H1 (cell line): ENCODE data around the gene FRAT2. TPM values are rescaled to one million over a fixed set of nuclear protein-coding genes. Genes with fewer than 3 reads are reported as not detected.

Experiments
- CTCF ChIA-PET: fragments of 300-600 bp; sonication (Branson Sonifier 250); formaldehyde crosslinking; loops from one replicate; lab custom pipeline; 2021; ENCODE audit not compliant: partially characterized antibody; lab: Charles Lee
- POLR2A ChIA-PET: fragments of 300-600 bp; sonication (Branson Sonifier 250); formaldehyde crosslinking; loops from one replicate; lab custom pipeline; 2021; ENCODE audit warnings: inconsistent platforms; ENCODE audit not compliant: partially characterized antibody; lab: Charles Lee
- DNase-seq, 2 experiments: peaks; one replicate each; pipeline versions ENCODE4 v3.0.0 to v3.0.0-alpha.2; 2010 to 2022; ENCODE audit warnings: low spot score in 2 of 2, low read depth in 1 of 2, mixed read lengths in 1 of 2
- FAIRE-seq: peaks from 2 replicates; lab custom pipeline; 2011; peaks lifted over from hg19 to GRCh38; lab: Jason Lieb, UNC
- H2AFZ ChIP-seq: 2 replicates; pipeline ENCODE4 v1.8.1; 2012; ENCODE audit warnings: low read length, inconsistent platforms
- H2AK5ac ChIP-seq: 2 replicates; pipeline ENCODE4 v1.6.1; 2013; ENCODE audit warnings: low read depth, low read length
- H2BK120ac ChIP-seq: replicated peaks from 2 replicates; pipeline ENCODE3; 2013; ENCODE audit warnings: low read depth, low read length, inconsistent platforms
- H2BK12ac ChIP-seq: 2 replicates; pipeline ENCODE4 v1.6.1; 2013; ENCODE audit warnings: low read depth, low read length
- H2BK15ac ChIP-seq: 2 replicates; pipeline ENCODE4 v1.6.1; 2013; ENCODE audit warnings: low read length
- H2BK20ac ChIP-seq: 2 replicates; pipeline ENCODE4 v1.6.1; 2013; ENCODE audit warnings: low read length
- H2BK5ac ChIP-seq: 2 replicates; pipeline ENCODE4 v1.6.1; 2013; ENCODE audit warnings: low read depth, low read length
- H3K14ac ChIP-seq: 2 replicates; pipeline ENCODE4 v1.6.1; 2013; ENCODE audit warnings: inconsistent platforms; ENCODE audit not compliant: insufficient read length
- H3K18ac ChIP-seq: 2 replicates; pipeline ENCODE4 v1.6.1; 2013; ENCODE audit warnings: low read length; ENCODE audit errors: extremely low read depth
- H3K23ac ChIP-seq: 2 replicates; pipeline ENCODE4 v1.6.1; 2013; ENCODE audit warnings: inconsistent platforms; ENCODE audit not compliant: insufficient read length
- H3K23me2 ChIP-seq: 2 replicates; pipeline ENCODE4 v1.6.1; 2013; ENCODE audit warnings: low read depth, low read length
- H3K27ac ChIP-seq: 2 replicates; pipeline ENCODE4 v1.6.1; 2011; ENCODE audit warnings: low read depth, low read length, inconsistent platforms
- H3K27me3 ChIP-seq, 4 experiments: replicated peaks in 1 of 4; 1 replicate in 1 of 4; 2 replicates in 3 of 4; pipeline versions ENCODE4 v1.6.1 to v1.8.1; 2011 to 2013; ENCODE audit warnings: low read length in 3 of 4, mild to moderate bottlenecking in 3 of 4, inconsistent platforms in 2 of 4, mixed read lengths in 2 of 4, moderate library complexity in 1 of 4; ENCODE audit not compliant: control insufficient read depth in 3 of 4, insufficient read depth in 3 of 4; ENCODE audit errors: extremely low read depth in 1 of 4
- H3K36me3 ChIP-seq, 4 experiments: 2 replicates each; pipeline versions ENCODE4 v1.6.1 to v1.8.1; 2011 to 2013; ENCODE audit warnings: mild to moderate bottlenecking in 4 of 4, low read length in 3 of 4, moderate library complexity in 2 of 4, control low read depth in 1 of 4, inconsistent platforms in 1 of 4; ENCODE audit not compliant: insufficient read depth in 4 of 4, control insufficient read depth in 2 of 4
- H3K4ac ChIP-seq: replicated peaks from 2 replicates; pipeline ENCODE3; 2013; ENCODE audit warnings: low read length, low read depth, mixed read lengths, inconsistent platforms; ENCODE audit not compliant: insufficient read length
- H3K4me1 ChIP-seq, 4 experiments: replicated peaks in 1 of 4; 1 replicate in 1 of 4; 2 replicates in 3 of 4; pipeline versions ENCODE4 v1.6.1 to v1.8.1; 2011 to 2013; ENCODE audit warnings: low read length in 3 of 4, inconsistent platforms in 2 of 4, mixed read lengths in 1 of 4; ENCODE audit not compliant: insufficient read depth in 4 of 4, control insufficient read depth in 3 of 4
- H3K4me2 ChIP-seq, 2 experiments: 2 replicates each; pipeline versions ENCODE4 v1.6.1 to v1.8.1; 2011 to 2013; ENCODE audit warnings: low read depth in 2 of 2, low read length in 2 of 2, control low read depth in 1 of 2, inconsistent platforms in 1 of 2, mild to moderate bottlenecking in 1 of 2; ENCODE audit not compliant: insufficient read depth in 1 of 2
- H3K4me3 ChIP-seq, 4 experiments: fragments of 200-600, 300-600 bp in 1 of 4; sonication (generic), shearing (Covaris generic), sonication (Bioruptor Twin) in 1 of 4; 2 replicates each; pipeline versions ENCODE4 v1.5.1 to v1.8.1; 2011 to 2016; ENCODE audit warnings: low read length in 4 of 4, low read depth in 3 of 4, control low read depth in 2 of 4, inconsistent platforms in 2 of 4, mild to moderate bottlenecking in 2 of 4, mixed read lengths in 1 of 4, moderate library complexity in 1 of 4; ENCODE audit not compliant: insufficient read depth in 2 of 4; ENCODE audit errors: extremely low read depth in 1 of 4
- H3K56ac ChIP-seq: replicated peaks from 2 replicates; pipeline ENCODE3; 2013; ENCODE audit warnings: low read depth, mild to moderate bottlenecking, mixed read lengths, low read length, inconsistent platforms; ENCODE audit not compliant: insufficient read length
- H3K79me1 ChIP-seq: 2 replicates; pipeline ENCODE4 v1.6.1; 2013; ENCODE audit warnings: low read depth, low read length, control low read depth
- H3K79me2 ChIP-seq, 2 experiments: 2 replicates each; pipeline versions ENCODE4 v1.6.1 to v1.8.1; 2012 to 2013; ENCODE audit warnings: low read length in 2 of 2, mild to moderate bottlenecking in 2 of 2, inconsistent platforms in 1 of 2; ENCODE audit not compliant: insufficient read depth in 2 of 2, control insufficient read depth in 1 of 2
- H3K9ac ChIP-seq, 4 experiments: replicated peaks in 1 of 4; 1 replicate in 1 of 4; 2 replicates in 3 of 4; pipeline versions ENCODE4 v1.6.1 to v1.8.1; 2011 to 2013; ENCODE audit warnings: low read depth in 3 of 4, low read length in 3 of 4, control low read depth in 2 of 4, mild to moderate bottlenecking in 2 of 4, moderate library complexity in 2 of 4, inconsistent platforms in 1 of 4; ENCODE audit errors: extremely low read depth in 1 of 4
- H3K9me3 ChIP-seq, 2 experiments: 2 replicates each; pipeline versions ENCODE4 v1.6.1 to v1.8.1; 2012 to 2013; ENCODE audit warnings: mild to moderate bottlenecking in 2 of 2, moderate library complexity in 2 of 2, control low read depth in 1 of 2, inconsistent platforms in 1 of 2, low read depth in 1 of 2, low read length in 1 of 2, mixed read lengths in 1 of 2; ENCODE audit not compliant: insufficient read depth in 2 of 2
- H4K20me1 ChIP-seq, 2 experiments: replicated peaks in 1 of 2; 2 replicates each; pipeline versions ENCODE3 to v1.8.1; 2011 to 2013; ENCODE audit warnings: inconsistent platforms in 2 of 2, low read length in 2 of 2, mild to moderate bottlenecking in 1 of 2; ENCODE audit not compliant: insufficient read depth in 2 of 2, control insufficient read depth in 1 of 2
- H4K5ac ChIP-seq: 2 replicates; pipeline ENCODE4 v1.6.1; 2013; ENCODE audit warnings: low read length, low read depth, mixed read lengths, inconsistent platforms; ENCODE audit not compliant: insufficient read length
- H4K8ac ChIP-seq: 2 replicates; pipeline ENCODE4 v1.8.0; 2013; ENCODE audit warnings: mild to moderate bottlenecking, moderate library complexity, low read length, inconsistent platforms; ENCODE audit not compliant: insufficient read depth; ENCODE audit errors: extremely low read depth
- H4K91ac ChIP-seq: replicated peaks from 2 replicates; pipeline ENCODE3; 2013; ENCODE audit warnings: low read length, mixed read lengths, inconsistent platforms; ENCODE audit not compliant: insufficient read length
- CTBP2 ChIP-seq: IDR thresholded peaks from 2 replicates; pipeline ENCODE4 v1.7.0; 2011; ENCODE audit warnings: borderline replicate concordance, mild to moderate bottlenecking, moderate library complexity, mixed read lengths, low read length; ENCODE audit not compliant: insufficient read depth, insufficient read length
- EZH2 ChIP-seq: fragments of 200-600 bp; sonication (generic); IDR thresholded peaks from 2 replicates; pipeline ENCODE4 v1.7.1; 2012; ENCODE audit warnings: low read depth, mild to moderate bottlenecking, moderate library complexity, low read length, inconsistent platforms; ENCODE audit not compliant: severe bottlenecking
- POLR2AphosphoS5 ChIP-seq: IDR thresholded peaks from 2 replicates; pipeline ENCODE4 v1.6.1; 2011; ENCODE audit warnings: low read depth, low read length
- RFX5 ChIP-seq: IDR thresholded peaks from 2 replicates; pipeline ENCODE4 v1.6.1; 2011; ENCODE audit warnings: low read depth, low read length, improper control_type of control experiment, borderline replicate concordance
- WGBS, 2 experiments: shearing (Covaris generic) in 1 of 2; methylation state at CpG; one replicate each; pipeline versions ENCODE4 v1.1.6 to v1.1.7; 2013 to 2015; ENCODE audit warnings: low lambda C conversion rate in 2 of 2, mixed read lengths in 2 of 2, inconsistent platforms in 1 of 2, low coverage in 1 of 2, missing lambda C conversion rate in 1 of 2; ENCODE audit not compliant: insufficient replicate concordance in 2 of 2, insufficient coverage in 1 of 2, insufficient read length in 1 of 2; ENCODE audit errors: extremely low coverage in 1 of 2, missing lambda C conversion rate in 1 of 2; 5-methylcytosine and 5-hydroxymethylcytosine counted together
- polyA plus RNA-seq, 7 experiments: library from polyadenylated mRNA; depleted of rRNA in 3 of 7; stranded (reverse) in 5 of 7; unstranded in 2 of 7; fragments of >200 nt in 5 of 7; fragments of 200-250 nt in 2 of 7; gene quantifications; 1 replicate in 5 of 7; 2 replicates in 1 of 7; 4 replicates in 1 of 7; pipeline versions ENCODE4 v1.2.1 to v1.2.3, GENCODE V29; 2011 to 2013; ENCODE audit warnings: missing spikeins in 2 of 7, mixed read lengths in 2 of 7
- total RNA-seq: library from RNA; stranded (reverse); fragmentation: NEBNext Ultra II Directional; extraction: Animal tissue kit (Norgen Biotek cat#: 25700); gene quantifications from 2 replicates; pipeline ENCODE4 v1.2.1, GENCODE V29; 2021

The FRAT2 gene
- total and polyA plus RNA-seq, 2 of the 8 experiments (the other 6 are each of a cell fraction or from before 2014, with no cell fraction given): 47.4 to 83.0 TPM

GRCh38 chr10:97331153-97331703 is 3.3 kb downstream of the FRAT2 start:
- H2BK15ac ChIP-seq: no peak overlapping the region; the same call in 1 of the 2 replicates
- ChIA-PET POLR2A (interaction anchor here (0.6 to 5.9 kb wide), 9 partner anchors 8 to 224 kb away, joined by 3 to 75 read pairs (median 4); partner anchors contain the start of genes ARHGAP19 and FRAT1), CTCF (interaction anchor here (0.6 to 3.7 kb wide), 14 partner anchors 8 to 96 kb away, joined by 3 to 28 read pairs (median 4); partner anchors contain the start of gene FRAT1)
- H2BK5ac ChIP-seq: peak overlapping the region; percentile 52; the same call in 1 of the 2 replicates
- H3K4me3 ChIP-seq: peak overlapping the region; percentile 84 to 92 (median 91); a peak in 6 of 8 replicates
- no peak overlapping the region for H3K27ac ChIP-seq
- H3K4ac ChIP-seq: no peak overlapping the region
- H3K4me2 ChIP-seq: peak overlapping the region; percentile 84 to 96
- H3K9me3 ChIP-seq: no peaks in the 10 kb centered on the region
- H3K56ac ChIP-seq: no peak overlapping the region
- no peak overlapping the region for H2BK12ac ChIP-seq
- no peak overlapping the region for H3K14ac ChIP-seq
- WGBS, 2 experiments: 62% methylated on average over 6 of the region's 6 CpGs; no CpG with 5 or more reads in 1 of the 2 experiments
- no peak overlapping the region for H4K91ac ChIP-seq
- no peak overlapping the region for H2BK120ac ChIP-seq
- H3K4me1 ChIP-seq: peaks cover 3 to 15% (median 9%) of the 10 kb centered on the region in 4 experiments
- H3K23me2 ChIP-seq: peaks cover 21% of the 10 kb centered on the region
- H2AFZ ChIP-seq: no peak overlapping the region
- peaks cover 14 to 20% of the 10 kb centered on the region in 2 experiments for H4K20me1 ChIP-seq
- H4K5ac ChIP-seq: no peak overlapping the region
- peaks cover 7% of the 10 kb centered on the region; the same call in 1 of the 2 replicates for H3K79me1 ChIP-seq
- 0 out of 2 replicates have a peak overlapping the region, but pooled peaks have one; percentile 65 for H2AK5ac ChIP-seq
- H4K8ac ChIP-seq: no peak overlapping the region
- no peak overlapping the region; the same call in 1 of the 2 replicates for H3K18ac ChIP-seq
- H3K9ac ChIP-seq: no peak overlapping the region
- FAIRE-seq: no peak
- H3K23ac ChIP-seq: no peak overlapping the region
- H3K79me2 ChIP-seq: peaks cover 29 to 57% of the 10 kb centered on the region in 2 experiments
- peaks cover 2 to 37% (median 7%) of the 10 kb centered on the region in 4 experiments; a peak in 5 of 8 replicates for H3K36me3 ChIP-seq
- TF ChIP-seq RFX5: no peak
- no peak for TF ChIP-seq CTBP2
- TF ChIP-seq EZH2: no peak
- TF ChIP-seq POLR2AphosphoS5: 0 out of 2 replicates have a peak, but pooled peaks have one; percentile 13
- no peak for DNase-seq
- H2BK20ac ChIP-seq: no peak overlapping the region
- H3K27me3 ChIP-seq: no peaks in the 10 kb centered on the region
